Endothelial cell of umbilical vein (primary cell): ENCODE measurements around the gene FREM3. TPM values are rescaled to one million over a fixed set of nuclear protein-coding genes. Genes with fewer than 3 reads are reported as not detected.
A peak's percentile ranks its signal among the peaks of the same experiment; 100 is the strongest.

ENCODE experiments used
- BruUV-seq: library from RNA; stranded (reverse); fragments of 400-500 nt; replicated peaks from 2 replicates; lab custom pipeline; 2021; lab: Mats Ljungman, UMichigan
- CTCF ChIA-PET: fragments of 300-600, 350-600 bp; sonication (Branson Sonifier 250); formaldehyde crosslinking; loops from one replicate; lab custom pipeline; 2021; ENCODE audit warnings: antibody characterized with exemption, inconsistent platforms; lab: Charles Lee
- POLR2A ChIA-PET: fragments of 300-600, 350-600 bp; sonication (Branson Sonifier 250); formaldehyde crosslinking; loops from one replicate; lab custom pipeline; 2021; ENCODE audit warnings: antibody characterized with exemption, inconsistent platforms; lab: Charles Lee
- DNase-seq: peaks from one replicate; pipeline ENCODE4 v3.0.0-alpha.2; 2011; ENCODE audit warnings: low read depth, low spot score
- FAIRE-seq: peaks from 2 replicates; lab custom pipeline; 2011; peaks lifted over from hg19 to GRCh38; lab: Jason Lieb, UNC
- H2AFZ ChIP-seq: 2 replicates; pipeline ENCODE4 v1.6.0; 2012; ENCODE audit warnings: low read depth, low read length, control low read depth, inconsistent platforms
- H3K27ac ChIP-seq: 2 replicates; pipeline ENCODE4 v1.5.1; 2011; ENCODE audit warnings: low read depth, mild to moderate bottlenecking, control low read depth, low read length, moderate library complexity; ENCODE audit not compliant: insufficient read depth
- H3K27me3 ChIP-seq, 2 experiments: 2 replicates each; pipeline versions ENCODE4 v1.6.0 to v1.6.1; 2011; ENCODE audit warnings: low read length in 2 of 2, mixed read lengths in 1 of 2; ENCODE audit not compliant: control insufficient read depth in 2 of 2, insufficient read depth in 2 of 2
- H3K36me3 ChIP-seq, 2 experiments: 2 replicates in 1 of 2; 3 replicates in 1 of 2; pipeline ENCODE4 v1.5.1; 2011; ENCODE audit warnings: low read length in 2 of 2, mild to moderate bottlenecking in 1 of 2, moderate library complexity in 1 of 2; ENCODE audit not compliant: control insufficient read depth in 2 of 2, insufficient read depth in 2 of 2; ENCODE audit errors: extremely low read depth in 1 of 2
- H3K4me1 ChIP-seq: 3 replicates; pipeline ENCODE4 v1.5.1; 2011; ENCODE audit warnings: mild to moderate bottlenecking, low read length; ENCODE audit not compliant: control insufficient read depth, insufficient read depth; ENCODE audit errors: extremely low read depth
- H3K4me2 ChIP-seq: 2 replicates; pipeline ENCODE4 v1.6.1; 2011; ENCODE audit warnings: low read length, control low read depth, mixed read lengths; ENCODE audit not compliant: insufficient read depth
- H3K4me3 ChIP-seq, 3 experiments: fragments of 200-600 bp in 1 of 3; sonication (generic), shearing (Covaris generic) in 1 of 3; replicated peaks in 1 of 3; 2 replicates each; pipeline ENCODE4 v1.5.1; 2011 to 2016; ENCODE audit warnings: control low read depth in 3 of 3, low read length in 3 of 3, mild to moderate bottlenecking in 2 of 3, inconsistent platforms in 1 of 3, low read depth in 1 of 3, moderate library complexity in 1 of 3; ENCODE audit not compliant: insufficient read depth in 1 of 3
- H3K79me2 ChIP-seq: 2 replicates; pipeline ENCODE4 v1.6.0; 2012; ENCODE audit warnings: low read length, inconsistent platforms; ENCODE audit not compliant: control insufficient read depth, insufficient read depth
- H3K9ac ChIP-seq: replicated peaks from 2 replicates; pipeline ENCODE3; 2011; ENCODE audit warnings: low read length, control low read depth; ENCODE audit not compliant: insufficient read depth; ENCODE audit errors: extremely low read depth
- H3K9me1 ChIP-seq: replicated peaks from 3 replicates; pipeline ENCODE4 v1.6.0; 2011; ENCODE audit warnings: mild to moderate bottlenecking, low read length; ENCODE audit not compliant: control insufficient read depth, insufficient read depth; ENCODE audit errors: extremely low read depth
- H3K9me3 ChIP-seq: replicated peaks from 2 replicates; pipeline ENCODE4 v1.5.1; 2012; ENCODE audit warnings: low read length, inconsistent platforms; ENCODE audit not compliant: control insufficient read depth, insufficient read depth
- H4K20me1 ChIP-seq: replicated peaks from 2 replicates; pipeline ENCODE3; 2011; ENCODE audit warnings: mild to moderate bottlenecking, low read length; ENCODE audit not compliant: control insufficient read depth, insufficient read depth; ENCODE audit errors: extremely low read depth
- EZH2 ChIP-seq: IDR thresholded peaks from 2 replicates; pipeline ENCODE4 v1.6.1; 2012; ENCODE audit warnings: borderline replicate concordance, low read depth, mild to moderate bottlenecking, moderate library complexity, low read length, inconsistent platforms; ENCODE audit not compliant: severe bottlenecking
- GATA2 ChIP-seq: IDR thresholded peaks from 2 replicates; pipeline ENCODE4 v1.7.0; 2011; ENCODE audit warnings: low read depth, mild to moderate bottlenecking, moderate library complexity, mixed read lengths, low read length; ENCODE audit not compliant: insufficient read length, insufficient read depth
- JUN ChIP-seq: IDR thresholded peaks from 2 replicates; pipeline ENCODE4 v1.6.1; 2011; ENCODE audit warnings: borderline replicate concordance, low read depth; ENCODE audit not compliant: insufficient read length, insufficient read depth
- MAX ChIP-seq: IDR thresholded peaks from 2 replicates; pipeline ENCODE4 v1.6.1; 2011; ENCODE audit not compliant: insufficient read depth, insufficient read length
- MYC ChIP-seq: IDR thresholded peaks from one replicate; pipeline ENCODE4 v1.6.1; 2011; ENCODE audit warnings: mild to moderate bottlenecking, low read depth, low read length
- POLR2A ChIP-seq: IDR thresholded peaks from 2 replicates; pipeline ENCODE4 v1.6.1; 2012; ENCODE audit warnings: low read depth, mild to moderate bottlenecking, control low read depth, low read length
- dilution Hi-C: fragments of 300-500 bp; cut with MboI; formaldehyde crosslinking; loops from one replicate; pipeline ENCODE4 v1.15.0; 2019; ENCODE audit warnings: low sequenced_read_pairs; ENCODE audit not compliant: extremely low pct_ligation_motif_present
- intact Hi-C: fragments of 100-400 bp; cut with micrococcal nuclease; formaldehyde crosslinking; loops from one replicate; pipeline ENCODE4 v1.10.0; 2022
- polyA plus RNA-seq, 4 experiments: library from polyadenylated mRNA; depleted of rRNA in 3 of 4; stranded (reverse) in 3 of 4; unstranded in 1 of 4; fragments of >200 nt; gene quantifications; 2 replicates each; pipeline versions ENCODE4 v1.2.1 to v1.2.3, GENCODE V29; 2011 to 2012; ENCODE audit warnings: missing spikeins in 1 of 4
- total RNA-seq: library from RNA; stranded (reverse); gene quantifications from 2 replicates; pipeline ENCODE4 v1.2.3, GENCODE V29; 2021
- TF ChIP-seq, protein P1 (sequence below), 2 donors: IDR thresholded peaks; 1 replicate in 1 of 2; 2 replicates in 1 of 2; pipeline ENCODE4 v1.5.1; 2011; ENCODE audit warnings: low read length in 2 of 2, mild to moderate bottlenecking in 2 of 2, moderate library complexity in 2 of 2, control low read depth in 1 of 2, inconsistent platforms in 1 of 2, low read depth in 1 of 2; ENCODE audit not compliant: insufficient read depth in 1 of 2; ENCODE audit errors: extremely low read depth in 1 of 2

Gene FREM3
- total and polyA plus RNA-seq, 2 donors (not counting 3 experiments of a cell fraction or from before 2014, with no cell fraction given) = 0.04 to 0.08 TPM

- FAIRE-seq (no peak), DNase-seq (no peak)
- Histone ChIP-seq H3K36me3 (no peaks in the 10 kb centered on the region), H3K27me3 (no peaks in the 10 kb centered on the region), H3K4me3 (no peak overlapping the region), H3K79me2 (no peaks in the 10 kb centered on the region), H3K9ac (peak overlapping the region; percentile 41), H2AFZ (peak overlapping the region; percentile 35), H3K4me1 (peaks cover 18% of the 10 kb centered on the region), H3K27ac (peak overlapping the region; percentile 97), H4K20me1 (no peaks in the 10 kb centered on the region), H3K9me3 (no peaks in the 10 kb centered on the region), H3K9me1 (no peaks in the 10 kb centered on the region), H3K4me2 (peak overlapping the region; percentile 2)
- intact Hi-C loops = no loop called here
- ChIA-PET POLR2A (no interaction called here), CTCF (interaction anchor here (1.3 kb wide), 1 partner anchor 26 kb away, joined by 3 read pairs; no protein-coding TSS in a partner anchor)
- TSS peak; percentile 70 for BruUV-seq
- TF ChIP-seq MAX (no peak), JUN (no peak), EZH2 (no peak), POLR2A (no peak), GATA2 (no peak), MYC (no peak)
- TF ChIP-seq, protein P1, sequence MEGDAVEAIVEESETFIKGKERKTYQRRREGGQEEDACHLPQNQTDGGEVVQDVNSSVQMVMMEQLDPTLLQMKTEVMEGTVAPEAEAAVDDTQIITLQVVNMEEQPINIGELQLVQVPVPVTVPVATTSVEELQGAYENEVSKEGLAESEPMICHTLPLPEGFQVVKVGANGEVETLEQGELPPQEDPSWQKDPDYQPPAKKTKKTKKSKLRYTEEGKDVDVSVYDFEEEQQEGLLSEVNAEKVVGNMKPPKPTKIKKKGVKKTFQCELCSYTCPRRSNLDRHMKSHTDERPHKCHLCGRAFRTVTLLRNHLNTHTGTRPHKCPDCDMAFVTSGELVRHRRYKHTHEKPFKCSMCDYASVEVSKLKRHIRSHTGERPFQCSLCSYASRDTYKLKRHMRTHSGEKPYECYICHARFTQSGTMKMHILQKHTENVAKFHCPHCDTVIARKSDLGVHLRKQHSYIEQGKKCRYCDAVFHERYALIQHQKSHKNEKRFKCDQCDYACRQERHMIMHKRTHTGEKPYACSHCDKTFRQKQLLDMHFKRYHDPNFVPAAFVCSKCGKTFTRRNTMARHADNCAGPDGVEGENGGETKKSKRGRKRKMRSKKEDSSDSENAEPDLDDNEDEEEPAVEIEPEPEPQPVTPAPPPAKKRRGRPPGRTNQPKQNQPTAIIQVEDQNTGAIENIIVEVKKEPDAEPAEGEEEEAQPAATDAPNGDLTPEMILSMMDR (IDR thresholded peaks at IDR 0.05; ENCODE audit: extremely low read depth in 1 of 2, insufficient read depth in 1 of 2, low read depth in 1 of 2, low read length in 2 of 2) = no peak
- dilution Hi-C loops = no loop called here
Observed at GRCh38 chr4:143585548-143585947, 114.9 kb downstream of the FREM3 start.
